K562 (cell line): ENCODE results near the gene ANK3.

Source experiments
- MEF2D ChIP-seq: conservative IDR thresholded peaks from 2 replicates; pipeline ENCODE4 v1.6.1; 2016; ENCODE audit warnings: low read depth, missing genetic modification characterization, missing compliant biosample characterization
- MIER1 ChIP-seq: fragments of 450-650 bp; IDR thresholded peaks from 2 replicates; pipeline ENCODE4 v1.6.1; 2016; ENCODE audit warnings: antibody characterized with exemption, mild to moderate bottlenecking, low read depth
- NRF1 ChIP-seq, 2 experiments: fragments of 450-650 bp; IDR thresholded peaks in 1 of 2; conservative IDR thresholded peaks in 1 of 2; 2 replicates each; pipeline ENCODE4 v1.6.1; 2014; ENCODE audit warnings: mild to moderate bottlenecking in 2 of 2
- RBM39 ChIP-seq: fragments of 200-400 bp; formaldehyde crosslinking; optimal IDR thresholded peaks from 2 replicates; pipeline ENCODE3; 2018; ENCODE audit warnings: low read depth, low read length
- TF ChIP-seq, protein P1 (sequence below): sonication (generic); formaldehyde crosslinking; IDR thresholded peaks from 2 replicates; pipeline ENCODE4 v1.8.1; 2023; ENCODE audit warnings: mild to moderate bottlenecking, missing genetic modification reagents

DNA sequence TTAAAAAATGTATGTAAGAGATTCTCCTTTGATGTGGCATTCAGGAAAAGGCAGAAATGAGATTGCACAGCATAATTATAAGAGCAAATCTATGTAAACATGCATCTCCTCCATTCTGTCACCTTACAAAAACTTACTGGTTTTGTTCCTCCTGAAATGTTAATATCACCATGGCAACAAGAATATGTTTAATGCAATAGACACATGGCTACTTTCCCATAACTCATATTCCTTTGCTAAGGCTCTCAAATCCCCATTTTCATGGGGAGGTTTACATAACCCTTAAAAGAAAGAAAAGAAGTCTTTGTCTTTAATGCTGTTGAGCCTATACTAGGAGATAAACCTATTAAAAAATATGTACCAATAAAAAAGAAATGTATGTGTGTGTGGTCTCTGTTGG lies 136.2 kb downstream of the ANK3 start:
- no peak for TF ChIP-seq MEF2D
- TF ChIP-seq, protein P1, sequence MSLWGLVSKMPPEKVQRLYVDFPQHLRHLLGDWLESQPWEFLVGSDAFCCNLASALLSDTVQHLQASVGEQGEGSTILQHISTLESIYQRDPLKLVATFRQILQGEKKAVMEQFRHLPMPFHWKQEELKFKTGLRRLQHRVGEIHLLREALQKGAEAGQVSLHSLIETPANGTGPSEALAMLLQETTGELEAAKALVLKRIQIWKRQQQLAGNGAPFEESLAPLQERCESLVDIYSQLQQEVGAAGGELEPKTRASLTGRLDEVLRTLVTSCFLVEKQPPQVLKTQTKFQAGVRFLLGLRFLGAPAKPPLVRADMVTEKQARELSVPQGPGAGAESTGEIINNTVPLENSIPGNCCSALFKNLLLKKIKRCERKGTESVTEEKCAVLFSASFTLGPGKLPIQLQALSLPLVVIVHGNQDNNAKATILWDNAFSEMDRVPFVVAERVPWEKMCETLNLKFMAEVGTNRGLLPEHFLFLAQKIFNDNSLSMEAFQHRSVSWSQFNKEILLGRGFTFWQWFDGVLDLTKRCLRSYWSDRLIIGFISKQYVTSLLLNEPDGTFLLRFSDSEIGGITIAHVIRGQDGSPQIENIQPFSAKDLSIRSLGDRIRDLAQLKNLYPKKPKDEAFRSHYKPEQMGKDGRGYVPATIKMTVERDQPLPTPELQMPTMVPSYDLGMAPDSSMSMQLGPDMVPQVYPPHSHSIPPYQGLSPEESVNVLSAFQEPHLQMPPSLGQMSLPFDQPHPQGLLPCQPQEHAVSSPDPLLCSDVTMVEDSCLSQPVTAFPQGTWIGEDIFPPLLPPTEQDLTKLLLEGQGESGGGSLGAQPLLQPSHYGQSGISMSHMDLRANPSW (CRISPR knock-in tag) = no peak
- no peak for TF ChIP-seq RBM39
- no peak for TF ChIP-seq MIER1
- no peak for TF ChIP-seq NRF1 (conservative IDR thresholded peaks at IDR 0.05 in 1 of 2, IDR thresholded peaks at IDR 0.05 in 1 of 2)
